Neural cell (in vitro differentiated cells): ENCODE results near the gene NNT. TPM values are rescaled to one million over a fixed set of nuclear protein-coding genes. Genes with fewer than 3 reads are reported as not detected.

ENCODE experiments used
- H2AFZ ChIP-seq: fragments of 200-600, 300-800 bp; sonication (generic), shearing (Covaris generic); 2 replicates; pipeline ENCODE4 v1.6.0; 2014; ENCODE audit warnings: low read depth, mild to moderate bottlenecking, antibody characterized with exemption, low read length, moderate library complexity
- H3F3A ChIP-seq: fragments of 200-600 bp; shearing (Covaris generic); 2 replicates; pipeline ENCODE4 v1.6.1; 2016; ENCODE audit warnings: mild to moderate bottlenecking, moderate library complexity, mixed read lengths, antibody characterized with exemption, low read length; ENCODE audit not compliant: insufficient read depth, poor library complexity, severe bottlenecking
- H3K27ac ChIP-seq: fragments of 200-600, 300-800 bp; sonication (generic), shearing (Covaris generic); 2 replicates; pipeline ENCODE4 v1.5.1; 2014; ENCODE audit warnings: mild to moderate bottlenecking, low read length, moderate library complexity
- H3K27me3 ChIP-seq: fragments of 300-800, 200-600 bp; sonication (generic), shearing (Covaris generic); 2 replicates; pipeline ENCODE4 v1.6.0; 2014; ENCODE audit warnings: mild to moderate bottlenecking, low read depth, low read length, moderate library complexity; ENCODE audit not compliant: insufficient read depth
- H3K36me3 ChIP-seq: fragments of 300-800, 200-600 bp; sonication (generic), shearing (Covaris generic); 2 replicates; pipeline ENCODE4 v1.5.1; 2014; ENCODE audit warnings: mild to moderate bottlenecking, antibody characterized with exemption, low read length, moderate library complexity; ENCODE audit not compliant: insufficient read depth
- H3K4me2 ChIP-seq: fragments of 300-800, 200-600 bp; sonication (generic), shearing (Covaris generic); 2 replicates; pipeline ENCODE4 v1.6.0; 2014; ENCODE audit warnings: mild to moderate bottlenecking, low read length
- H3K4me3 ChIP-seq: fragments of 300-800, 200-600 bp; sonication (generic), shearing (Covaris generic); 2 replicates; pipeline ENCODE4 v1.5.1; 2014; ENCODE audit warnings: mild to moderate bottlenecking, low read length, moderate library complexity
- H3K79me2 ChIP-seq: fragments of 200-600 bp; shearing (Covaris generic); replicated peaks from 2 replicates; pipeline ENCODE4 v1.6.0; 2014; ENCODE audit warnings: mild to moderate bottlenecking, low read length, moderate library complexity; ENCODE audit not compliant: insufficient read depth
- H3K9ac ChIP-seq: fragments of 300-800, 200-600 bp; sonication (generic), shearing (Covaris generic); 2 replicates; pipeline ENCODE4 v1.6.1; 2016; ENCODE audit warnings: mild to moderate bottlenecking, low read length, mixed read lengths
- H3K9me2 ChIP-seq: fragments of 200-600 bp; shearing (Covaris generic); 2 replicates; pipeline ENCODE4 v1.6.1; 2016; ENCODE audit warnings: mild to moderate bottlenecking, low read length, mixed read lengths; ENCODE audit not compliant: insufficient read depth
- H3K9me3 ChIP-seq: fragments of 200-600, 300-800 bp; sonication (generic), shearing (Covaris generic); 2 replicates; pipeline ENCODE4 v1.6.1; 2016; ENCODE audit warnings: mild to moderate bottlenecking, mixed run types, low read length, moderate library complexity, mixed read lengths
- H4K20me1 ChIP-seq: fragments of 200-600 bp; shearing (Covaris generic); 2 replicates; pipeline ENCODE4 v1.6.1; 2016; ENCODE audit warnings: mild to moderate bottlenecking, mixed run types; ENCODE audit not compliant: insufficient read depth
- EP300 ChIP-seq: fragments of 450-650 bp; conservative IDR thresholded peaks from 2 replicates; pipeline ENCODE4 v1.6.1; 2014; ENCODE audit warnings: antibody characterized with exemption, mild to moderate bottlenecking, moderate library complexity; ENCODE audit not compliant: poor library complexity, severe bottlenecking
- EZH2 ChIP-seq: fragments of 200-600, 300-800 bp; shearing (Covaris generic), sonication (generic); IDR thresholded peaks from 2 replicates; pipeline ENCODE4 v1.6.1; 2014; ENCODE audit warnings: antibody characterized with exemption, low read length, borderline replicate concordance, mild to moderate bottlenecking; ENCODE audit not compliant: insufficient read depth, poor library complexity, severe bottlenecking
- MXI1 ChIP-seq: fragments of 450-650 bp; conservative IDR thresholded peaks from 2 replicates; pipeline ENCODE4 v1.6.1; 2014; ENCODE audit warnings: antibody characterized with exemption, mild to moderate bottlenecking; ENCODE audit not compliant: poor library complexity, severe bottlenecking
- POLR2AphosphoS5 ChIP-seq: IDR thresholded peaks from 2 replicates; pipeline ENCODE4 v1.6.1; 2012
- RAD21 ChIP-seq: fragments of 450-650 bp; conservative IDR thresholded peaks from 2 replicates; pipeline ENCODE4 v1.6.1; 2014; ENCODE audit warnings: antibody characterized with exemption, mild to moderate bottlenecking, moderate library complexity
- SMC3 ChIP-seq: fragments of 450-650 bp; conservative IDR thresholded peaks from 2 replicates; pipeline ENCODE4 v1.6.1; 2014; ENCODE audit warnings: antibody characterized with exemption, mild to moderate bottlenecking, moderate library complexity; ENCODE audit not compliant: poor library complexity
- TAF1 ChIP-seq: IDR thresholded peaks from 2 replicates; pipeline ENCODE4 v1.6.1; 2012; ENCODE audit warnings: low read depth
- polyA plus RNA-seq: library from polyadenylated mRNA; depleted of rRNA; stranded (reverse); fragments of >200 nt; gene quantifications from 2 replicates; pipeline ENCODE4 v1.2.3, GENCODE V29; 2014
- TF ChIP-seq, protein P1 (sequence below): IDR thresholded peaks from 2 replicates; pipeline ENCODE4 v1.6.1; 2012; ENCODE audit warnings: borderline replicate concordance
- TF ChIP-seq, protein P2 (sequence below): fragments of 450-650 bp; IDR thresholded peaks from 2 replicates; pipeline ENCODE4 v1.5.1; 2014; ENCODE audit warnings: antibody characterized with exemption, mild to moderate bottlenecking, moderate library complexity; ENCODE audit not compliant: poor library complexity, severe bottlenecking

Gene NNT
- polyA plus RNA-seq, 1 donor from 2014 or later: 120 TPM

DNA sequence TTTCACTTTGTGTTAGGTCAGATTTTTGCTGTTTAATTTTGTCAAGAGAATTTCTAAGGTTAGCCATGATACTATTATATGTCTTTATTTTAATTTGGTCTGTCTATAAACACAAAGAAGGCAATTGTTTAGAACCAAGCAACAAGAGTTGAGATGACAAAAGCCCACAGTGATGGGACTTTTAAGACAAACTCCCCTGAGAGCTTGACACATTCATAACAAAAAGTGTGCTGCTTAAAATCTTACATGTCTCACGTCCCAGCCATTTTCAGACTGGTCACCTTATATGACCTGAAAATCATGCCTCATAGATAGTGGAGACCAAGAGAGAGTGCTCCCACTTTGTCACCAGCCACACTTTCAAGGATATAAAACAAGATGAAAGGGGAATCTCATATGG is 21.6 kb upstream of the NNT start:
- Histone ChIP-seq H3K36me3 (peaks cover 3% of the 10 kb centered on the region), H3K79me2 (no peaks in the 10 kb centered on the region), H3K4me3 (no peak overlapping the region), H3F3A (no peaks in the 10 kb centered on the region), H3K9me3 (no peaks in the 10 kb centered on the region), H3K27me3 (no peaks in the 10 kb centered on the region), H4K20me1 (no peaks in the 10 kb centered on the region), H2AFZ (no peak overlapping the region), H3K27ac (no peak overlapping the region), H3K4me2 (no peak overlapping the region), H3K9ac (no peak overlapping the region), H3K9me2 (no peaks in the 10 kb centered on the region)
- TF ChIP-seq RAD21 (no peak), MXI1 (no peak), EZH2 (no peak), POLR2AphosphoS5 (no peak), EP300 (no peak), TAF1 (no peak), SMC3 (no peak)
- TF ChIP-seq, protein P1, sequence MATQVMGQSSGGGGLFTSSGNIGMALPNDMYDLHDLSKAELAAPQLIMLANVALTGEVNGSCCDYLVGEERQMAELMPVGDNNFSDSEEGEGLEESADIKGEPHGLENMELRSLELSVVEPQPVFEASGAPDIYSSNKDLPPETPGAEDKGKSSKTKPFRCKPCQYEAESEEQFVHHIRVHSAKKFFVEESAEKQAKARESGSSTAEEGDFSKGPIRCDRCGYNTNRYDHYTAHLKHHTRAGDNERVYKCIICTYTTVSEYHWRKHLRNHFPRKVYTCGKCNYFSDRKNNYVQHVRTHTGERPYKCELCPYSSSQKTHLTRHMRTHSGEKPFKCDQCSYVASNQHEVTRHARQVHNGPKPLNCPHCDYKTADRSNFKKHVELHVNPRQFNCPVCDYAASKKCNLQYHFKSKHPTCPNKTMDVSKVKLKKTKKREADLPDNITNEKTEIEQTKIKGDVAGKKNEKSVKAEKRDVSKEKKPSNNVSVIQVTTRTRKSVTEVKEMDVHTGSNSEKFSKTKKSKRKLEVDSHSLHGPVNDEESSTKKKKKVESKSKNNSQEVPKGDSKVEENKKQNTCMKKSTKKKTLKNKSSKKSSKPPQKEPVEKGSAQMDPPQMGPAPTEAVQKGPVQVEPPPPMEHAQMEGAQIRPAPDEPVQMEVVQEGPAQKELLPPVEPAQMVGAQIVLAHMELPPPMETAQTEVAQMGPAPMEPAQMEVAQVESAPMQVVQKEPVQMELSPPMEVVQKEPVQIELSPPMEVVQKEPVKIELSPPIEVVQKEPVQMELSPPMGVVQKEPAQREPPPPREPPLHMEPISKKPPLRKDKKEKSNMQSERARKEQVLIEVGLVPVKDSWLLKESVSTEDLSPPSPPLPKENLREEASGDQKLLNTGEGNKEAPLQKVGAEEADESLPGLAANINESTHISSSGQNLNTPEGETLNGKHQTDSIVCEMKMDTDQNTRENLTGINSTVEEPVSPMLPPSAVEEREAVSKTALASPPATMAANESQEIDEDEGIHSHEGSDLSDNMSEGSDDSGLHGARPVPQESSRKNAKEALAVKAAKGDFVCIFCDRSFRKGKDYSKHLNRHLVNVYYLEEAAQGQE: no peak
- TF ChIP-seq, protein P2, sequence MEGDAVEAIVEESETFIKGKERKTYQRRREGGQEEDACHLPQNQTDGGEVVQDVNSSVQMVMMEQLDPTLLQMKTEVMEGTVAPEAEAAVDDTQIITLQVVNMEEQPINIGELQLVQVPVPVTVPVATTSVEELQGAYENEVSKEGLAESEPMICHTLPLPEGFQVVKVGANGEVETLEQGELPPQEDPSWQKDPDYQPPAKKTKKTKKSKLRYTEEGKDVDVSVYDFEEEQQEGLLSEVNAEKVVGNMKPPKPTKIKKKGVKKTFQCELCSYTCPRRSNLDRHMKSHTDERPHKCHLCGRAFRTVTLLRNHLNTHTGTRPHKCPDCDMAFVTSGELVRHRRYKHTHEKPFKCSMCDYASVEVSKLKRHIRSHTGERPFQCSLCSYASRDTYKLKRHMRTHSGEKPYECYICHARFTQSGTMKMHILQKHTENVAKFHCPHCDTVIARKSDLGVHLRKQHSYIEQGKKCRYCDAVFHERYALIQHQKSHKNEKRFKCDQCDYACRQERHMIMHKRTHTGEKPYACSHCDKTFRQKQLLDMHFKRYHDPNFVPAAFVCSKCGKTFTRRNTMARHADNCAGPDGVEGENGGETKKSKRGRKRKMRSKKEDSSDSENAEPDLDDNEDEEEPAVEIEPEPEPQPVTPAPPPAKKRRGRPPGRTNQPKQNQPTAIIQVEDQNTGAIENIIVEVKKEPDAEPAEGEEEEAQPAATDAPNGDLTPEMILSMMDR: no peak

DNA sequence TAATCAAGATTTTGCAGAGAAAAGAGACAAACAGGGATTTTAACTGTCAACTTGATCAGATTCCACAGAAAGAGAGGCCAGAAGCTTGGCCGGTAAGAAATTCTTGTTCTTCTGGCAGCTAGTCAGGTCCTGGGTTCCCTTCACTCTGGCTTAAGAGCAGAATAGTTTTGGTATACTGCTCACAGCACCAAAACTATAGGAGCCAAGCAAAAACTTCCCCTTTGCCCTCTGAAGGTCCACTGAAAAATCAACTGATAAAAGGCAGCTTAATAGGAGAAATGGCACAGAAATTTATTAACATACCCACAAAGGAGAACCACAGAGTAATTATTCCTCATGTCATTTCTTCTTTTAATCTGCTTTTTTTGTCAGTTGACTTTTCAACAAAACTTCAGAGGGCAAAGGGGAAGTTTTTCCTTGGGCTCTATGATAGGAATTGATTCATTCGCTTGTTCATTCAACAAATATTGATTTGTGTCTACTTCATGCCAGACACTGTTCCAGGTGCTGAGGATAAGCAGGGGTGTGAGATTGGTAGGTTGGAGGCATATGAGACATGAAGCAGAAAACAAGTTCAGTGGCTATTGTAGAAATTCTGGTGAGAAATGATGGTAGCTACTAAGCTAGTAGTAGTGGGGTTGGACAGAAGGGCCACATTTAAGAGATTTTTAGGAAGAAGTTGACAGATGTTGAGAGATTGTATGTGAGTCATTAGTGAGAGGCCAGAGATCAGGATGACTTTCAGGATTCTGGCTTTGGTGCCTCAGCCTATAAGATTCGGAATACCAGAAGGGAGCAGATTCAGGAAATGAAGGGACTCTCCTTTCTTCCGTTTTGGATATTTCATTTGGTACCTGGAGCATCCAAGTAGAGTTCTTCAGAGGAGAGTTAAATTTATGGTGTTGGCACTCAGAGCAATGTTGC is 20.6 kb upstream of the NNT start:
- H3K9me3 ChIP-seq: no peaks in the 10 kb centered on the region
- TF ChIP-seq EP300: no peak
- no peak for TF ChIP-seq EZH2
- no peak for TF ChIP-seq SMC3
- TF ChIP-seq POLR2AphosphoS5: no peak
- no peak for TF ChIP-seq RAD21
- TF ChIP-seq, protein P1: no peak
- no peak for TF ChIP-seq MXI1
- no peak for TF ChIP-seq TAF1
- TF ChIP-seq, protein P2: no peak

More for the DNA sequence above, 20.6 kb upstream of the NNT start:
- Histone ChIP-seq H3K4me2 (no peak overlapping the region), H3K4me3 (no peak overlapping the region), H3F3A (no peaks in the 10 kb centered on the region), H3K36me3 (peaks cover 3% of the 10 kb centered on the region), H3K27ac (no peak overlapping the region), H3K9me2 (no peaks in the 10 kb centered on the region), H2AFZ (no peak overlapping the region), H3K27me3 (no peaks in the 10 kb centered on the region), H4K20me1 (no peaks in the 10 kb centered on the region), H3K9ac (no peak overlapping the region), H3K79me2 (no peaks in the 10 kb centered on the region)
